ENCODE results near the gene AKAP1. TPM values are rescaled to one million over a fixed set of nuclear protein-coding genes. Genes with fewer than 3 reads are reported as not detected.

Gene AKAP1
- polyA plus RNA-seq, 1 of the 3 experiments (the other 2 are of a cell fraction) = 36.3 TPM

DNA sequence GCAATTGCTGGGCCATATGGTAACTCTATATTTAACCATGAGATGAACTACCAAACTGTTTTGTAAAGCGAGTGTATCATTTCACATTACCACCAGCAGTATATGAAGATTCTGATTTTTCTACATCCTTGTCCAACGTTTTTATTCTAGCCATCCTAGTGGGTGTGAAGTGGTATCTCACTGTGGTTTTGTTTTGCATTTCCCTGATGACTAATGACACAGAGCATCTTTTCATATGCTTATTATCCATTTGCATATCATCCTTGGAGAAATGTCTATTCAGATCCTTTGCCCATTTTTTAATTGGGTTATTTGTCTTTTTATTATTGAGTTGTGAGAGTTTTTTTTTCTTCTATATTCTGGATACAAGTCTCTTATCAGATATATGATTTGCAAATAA lies 83.6 kb downstream of the AKAP1 start:
- CTCF ChIA-PET = interaction anchor here (1.3 kb wide), 1 partner anchor 14 kb away, joined by 3 read pairs; no protein-coding TSS in a partner anchor
- Histone ChIP-seq H3K9me2 (no peaks in the 10 kb centered on the region), H3K36me3 (replicated peaks in 1 of 2; ENCODE audit: control insufficient read depth in 1 of 2, insufficient read depth in 2 of 2, low read length in 1 of 2) (no peaks in the 10 kb centered on the region), H3K9me3 (no peaks in the 10 kb centered on the region), H3K4me3 (ENCODE audit: low read depth in 2 of 2, low read length in 1 of 2) (no peak overlapping the region), H2AFZ (ENCODE audit: low read depth) (no peak overlapping the region), H4K20me1 (ENCODE audit: insufficient read depth) (no peaks in the 10 kb centered on the region), H3F3A (replicated peaks; ENCODE audit: insufficient read depth) (no peaks in the 10 kb centered on the region), H3K4me1 (ENCODE audit: control insufficient read depth in 1 of 2, insufficient read depth in 2 of 2, low read depth in 1 of 2, low read length in 1 of 2) (no peaks in the 10 kb centered on the region; a peak in 1 of 4 replicates), H3K27me3 (ENCODE audit: insufficient read depth) (peaks cover 18% of the 10 kb centered on the region), H3K4me2 (no peak overlapping the region), H3K79me2 (ENCODE audit: insufficient read depth) (no peaks in the 10 kb centered on the region), H3K9ac (no peak overlapping the region), H3K27ac (ENCODE audit: low read depth in 2 of 2, low read length in 1 of 2) (no peak overlapping the region)
- DNase-seq = no peak
- WGBS (ENCODE audit: low lambda C conversion rate) = 28% methylated on average over 2 of the region's 2 CpGs
- TF ChIP-seq, protein P1, sequence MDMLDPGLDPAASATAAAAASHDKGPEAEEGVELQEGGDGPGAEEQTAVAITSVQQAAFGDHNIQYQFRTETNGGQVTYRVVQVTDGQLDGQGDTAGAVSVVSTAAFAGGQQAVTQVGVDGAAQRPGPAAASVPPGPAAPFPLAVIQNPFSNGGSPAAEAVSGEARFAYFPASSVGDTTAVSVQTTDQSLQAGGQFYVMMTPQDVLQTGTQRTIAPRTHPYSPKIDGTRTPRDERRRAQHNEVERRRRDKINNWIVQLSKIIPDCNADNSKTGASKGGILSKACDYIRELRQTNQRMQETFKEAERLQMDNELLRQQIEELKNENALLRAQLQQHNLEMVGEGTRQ (IDR thresholded peaks at IDR 0.05; ENCODE audit: borderline replicate concordance, low read depth, low read length) = no peak
- TF ChIP-seq, protein P2, sequence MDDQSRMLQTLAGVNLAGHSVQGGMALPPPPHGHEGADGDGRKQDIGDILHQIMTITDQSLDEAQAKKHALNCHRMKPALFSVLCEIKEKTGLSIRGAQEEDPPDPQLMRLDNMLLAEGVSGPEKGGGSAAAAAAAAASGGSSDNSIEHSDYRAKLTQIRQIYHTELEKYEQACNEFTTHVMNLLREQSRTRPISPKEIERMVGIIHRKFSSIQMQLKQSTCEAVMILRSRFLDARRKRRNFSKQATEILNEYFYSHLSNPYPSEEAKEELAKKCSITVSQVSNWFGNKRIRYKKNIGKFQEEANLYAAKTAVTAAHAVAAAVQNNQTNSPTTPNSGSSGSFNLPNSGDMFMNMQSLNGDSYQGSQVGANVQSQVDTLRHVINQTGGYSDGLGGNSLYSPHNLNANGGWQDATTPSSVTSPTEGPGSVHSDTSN (IDR thresholded peaks at IDR 0.05) = no peak
- TF ChIP-seq FOXM1 (IDR thresholded peaks at IDR 0.05; ENCODE audit: low read depth) (no peak), RFX5 (IDR thresholded peaks at IDR 0.05; ENCODE audit: low read length) (no peak)
- POLR2A ChIA-PET = no interaction called here

DNA sequence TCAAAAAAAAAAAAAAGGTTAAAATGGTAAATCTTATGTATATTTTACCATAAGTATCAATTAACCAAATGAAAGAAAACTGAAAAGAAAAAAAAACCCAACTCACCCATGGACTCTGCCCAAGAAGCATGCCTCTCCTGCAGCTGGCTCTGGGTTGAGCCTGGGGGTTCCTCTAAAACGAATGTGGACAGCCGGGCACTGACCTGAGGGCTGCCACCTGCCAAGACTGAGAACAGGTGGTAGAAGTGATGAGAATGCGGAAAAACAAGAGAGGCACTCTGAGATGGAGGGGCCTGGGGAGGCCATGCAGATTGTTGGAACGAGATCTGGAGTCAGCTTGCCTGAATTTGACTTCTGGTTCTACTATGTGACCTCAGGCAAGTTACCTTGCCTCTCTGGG lies 85.8 kb downstream of the AKAP1 start:
- H3K9me2 ChIP-seq = no peaks in the 10 kb centered on the region
- peaks cover 31% of the 10 kb centered on the region for H3K27me3 ChIP-seq (ENCODE audit: insufficient read depth)
- H3F3A ChIP-seq (replicated peaks; ENCODE audit: insufficient read depth) = no peaks in the 10 kb centered on the region
- DNase-seq = no peak
- POLR2A ChIA-PET = no interaction called here
- 22% methylated on average over 4 of the region's 4 CpGs for WGBS (ENCODE audit: low lambda C conversion rate)
- no peak overlapping the region for H3K4me3 ChIP-seq (ENCODE audit: low read depth in 2 of 2, low read length in 1 of 2)
- no peak overlapping the region for H3K4me2 ChIP-seq
- H3K9me3 ChIP-seq = no peaks in the 10 kb centered on the region
- no peaks in the 10 kb centered on the region for H3K79me2 ChIP-seq (ENCODE audit: insufficient read depth)
- TF ChIP-seq, protein P3, sequence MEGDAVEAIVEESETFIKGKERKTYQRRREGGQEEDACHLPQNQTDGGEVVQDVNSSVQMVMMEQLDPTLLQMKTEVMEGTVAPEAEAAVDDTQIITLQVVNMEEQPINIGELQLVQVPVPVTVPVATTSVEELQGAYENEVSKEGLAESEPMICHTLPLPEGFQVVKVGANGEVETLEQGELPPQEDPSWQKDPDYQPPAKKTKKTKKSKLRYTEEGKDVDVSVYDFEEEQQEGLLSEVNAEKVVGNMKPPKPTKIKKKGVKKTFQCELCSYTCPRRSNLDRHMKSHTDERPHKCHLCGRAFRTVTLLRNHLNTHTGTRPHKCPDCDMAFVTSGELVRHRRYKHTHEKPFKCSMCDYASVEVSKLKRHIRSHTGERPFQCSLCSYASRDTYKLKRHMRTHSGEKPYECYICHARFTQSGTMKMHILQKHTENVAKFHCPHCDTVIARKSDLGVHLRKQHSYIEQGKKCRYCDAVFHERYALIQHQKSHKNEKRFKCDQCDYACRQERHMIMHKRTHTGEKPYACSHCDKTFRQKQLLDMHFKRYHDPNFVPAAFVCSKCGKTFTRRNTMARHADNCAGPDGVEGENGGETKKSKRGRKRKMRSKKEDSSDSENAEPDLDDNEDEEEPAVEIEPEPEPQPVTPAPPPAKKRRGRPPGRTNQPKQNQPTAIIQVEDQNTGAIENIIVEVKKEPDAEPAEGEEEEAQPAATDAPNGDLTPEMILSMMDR (IDR thresholded peaks at IDR 0.05) = no peak
- TF ChIP-seq YY1 (IDR thresholded peaks at IDR 0.05; ENCODE audit: low read depth) (no peak), FOSL2 (IDR thresholded peaks at IDR 0.05; ENCODE audit: borderline replicate concordance, low read depth) (no peak), EZH2phosphoT487 (IDR thresholded peaks at IDR 0.05; ENCODE audit: borderline replicate concordance, low read depth) (no peak), RCOR1 (IDR thresholded peaks at IDR 0.05; ENCODE audit: low read length) (no peak), SIN3A (IDR thresholded peaks at IDR 0.05; ENCODE audit: borderline replicate concordance, low read depth, low read length) (no peak), MEF2A (IDR thresholded peaks at IDR 0.05; ENCODE audit: borderline replicate concordance, low read depth) (no peak), GABPA (IDR thresholded peaks at IDR 0.05; ENCODE audit: low read depth) (no peak), TEAD4 (IDR thresholded peaks at IDR 0.05; ENCODE audit: borderline replicate concordance, insufficient read depth) (no peak), RXRA (IDR thresholded peaks at IDR 0.05; ENCODE audit: borderline replicate concordance, low read depth) (no peak), RAD21 (IDR thresholded peaks at IDR 0.05; ENCODE audit: low read length) (no peak), TAF1 (IDR thresholded peaks at IDR 0.05; ENCODE audit: borderline replicate concordance, low read depth, low read length) (no peak)
- TF ChIP-seq, protein P4, sequence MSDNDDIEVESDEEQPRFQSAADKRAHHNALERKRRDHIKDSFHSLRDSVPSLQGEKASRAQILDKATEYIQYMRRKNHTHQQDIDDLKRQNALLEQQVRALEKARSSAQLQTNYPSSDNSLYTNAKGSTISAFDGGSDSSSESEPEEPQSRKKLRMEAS (IDR thresholded peaks at IDR 0.05; ENCODE audit: low read depth) = no peak
- TF ChIP-seq, protein P2 (IDR thresholded peaks at IDR 0.05) = no peak
- no peaks in the 10 kb centered on the region for H4K20me1 ChIP-seq (ENCODE audit: insufficient read depth)
- H2AFZ ChIP-seq (ENCODE audit: low read depth) = no peak overlapping the region
- CTCF ChIA-PET = interaction anchor here (0.6 to 0.7 kb wide), 2 partner anchors 58 to 612 kb away, joined by 3 to 4 read pairs; no protein-coding TSS in a partner anchor
- no peak overlapping the region for H3K27ac ChIP-seq (ENCODE audit: low read depth in 2 of 2, low read length in 1 of 2)
- no peaks in the 10 kb centered on the region; a peak in 1 of 4 replicates for H3K4me1 ChIP-seq (ENCODE audit: control insufficient read depth in 1 of 2, insufficient read depth in 2 of 2, low read depth in 1 of 2, low read length in 1 of 2)
- H3K9ac ChIP-seq = no peak overlapping the region
- H3K36me3 ChIP-seq (replicated peaks in 1 of 2; ENCODE audit: control insufficient read depth in 1 of 2, insufficient read depth in 2 of 2, low read length in 1 of 2) = no peaks in the 10 kb centered on the region

All from SK-N-SH (cell line).